Prostate gland (tissue), 2 donors: ENCODE results near the gene PHC2. TPM values are rescaled to one million over a fixed set of nuclear protein-coding genes. Genes with fewer than 3 reads are reported as not detected.

ENCODE experiments used
- DNase-seq: peaks from one replicate; pipeline ENCODE4 v3.0.0-alpha.2; 2019; ENCODE audit warnings: low spot score
- H3K27ac ChIP-seq, 2 donors: fragments of 200-600 bp; sonication (generic); 2 replicates each; pipeline ENCODE4 v1.5.1; 2017 to 2019
- H3K27me3 ChIP-seq: fragments of 200-600 bp; sonication (generic); replicated peaks from 2 replicates; pipeline ENCODE4 v1.5.1; 2019; ENCODE audit not compliant: insufficient read depth
- H3K36me3 ChIP-seq, 2 donors: fragments of 200-600 bp; sonication (generic); 1 replicate in 1 of 2; 2 replicates in 1 of 2; pipeline versions ENCODE4 v1.5.1 to v1.8.1; 2017 to 2019
- H3K4me1 ChIP-seq: fragments of 200-600 bp; sonication (generic); replicated peaks from 2 replicates; pipeline ENCODE4 v1.5.1; 2019
- H3K4me3 ChIP-seq, 2 donors: fragments of 200-600 bp; sonication (generic); 2 replicates each; pipeline ENCODE4 v1.5.1; 2017 to 2019
- H3K9me3 ChIP-seq: fragments of 200-600 bp; sonication (generic); 2 replicates; pipeline ENCODE4 v1.5.1; 2017
- POLR2A ChIP-seq: fragments of 450-650 bp; IDR thresholded peaks from one replicate; pipeline ENCODE4 v1.6.1; 2016; ENCODE audit warnings: antibody characterized with exemption, mild to moderate bottlenecking
- POLR2AphosphoS5 ChIP-seq: sonication (generic); formaldehyde crosslinking; IDR thresholded peaks from one replicate; pipeline ENCODE4 v1.6.1; 2017; ENCODE audit warnings: antibody characterized with exemption
- WGBS: methylation state at CpG from one replicate; pipeline ENCODE4 v1.1.5; 2018; 5-methylcytosine and 5-hydroxymethylcytosine counted together
- intact Hi-C: fragments of 100-400 bp; cut with DNase I; formaldehyde crosslinking; loops from one replicate; pipeline ENCODE4 v1.14.2; 2022
- total RNA-seq, 2 donors: library from RNA; depleted of rRNA; stranded (reverse); fragments of >200 nt; gene quantifications; one replicate each; pipeline ENCODE4 v1.1.0, GENCODE V29; 2016
- TF ChIP-seq, protein P1 (sequence below), 4 experiments: fragments of 200-600 bp in 2 of 4; fragments of 450-650 bp in 2 of 4; sonication (generic) in 2 of 4; IDR thresholded peaks; 1 replicate in 3 of 4; 2 replicates in 1 of 4; pipeline ENCODE4 v1.5.1; 2016 to 2019; ENCODE audit warnings: antibody characterized with exemption in 4 of 4, mild to moderate bottlenecking in 2 of 4, moderate library complexity in 2 of 4

The PHC2 gene
- total RNA-seq, 2 donors from 2014 or later: 75.0 to 131 TPM

GRCh38 chr1:33426916-33427315, 4.0 kb downstream of the PHC2 start:
- H3K36me3 ChIP-seq: no peaks in the 10 kb centered on the region
- TF ChIP-seq POLR2AphosphoS5 (no peak), POLR2A (no peak)
- TF ChIP-seq, protein P1, sequence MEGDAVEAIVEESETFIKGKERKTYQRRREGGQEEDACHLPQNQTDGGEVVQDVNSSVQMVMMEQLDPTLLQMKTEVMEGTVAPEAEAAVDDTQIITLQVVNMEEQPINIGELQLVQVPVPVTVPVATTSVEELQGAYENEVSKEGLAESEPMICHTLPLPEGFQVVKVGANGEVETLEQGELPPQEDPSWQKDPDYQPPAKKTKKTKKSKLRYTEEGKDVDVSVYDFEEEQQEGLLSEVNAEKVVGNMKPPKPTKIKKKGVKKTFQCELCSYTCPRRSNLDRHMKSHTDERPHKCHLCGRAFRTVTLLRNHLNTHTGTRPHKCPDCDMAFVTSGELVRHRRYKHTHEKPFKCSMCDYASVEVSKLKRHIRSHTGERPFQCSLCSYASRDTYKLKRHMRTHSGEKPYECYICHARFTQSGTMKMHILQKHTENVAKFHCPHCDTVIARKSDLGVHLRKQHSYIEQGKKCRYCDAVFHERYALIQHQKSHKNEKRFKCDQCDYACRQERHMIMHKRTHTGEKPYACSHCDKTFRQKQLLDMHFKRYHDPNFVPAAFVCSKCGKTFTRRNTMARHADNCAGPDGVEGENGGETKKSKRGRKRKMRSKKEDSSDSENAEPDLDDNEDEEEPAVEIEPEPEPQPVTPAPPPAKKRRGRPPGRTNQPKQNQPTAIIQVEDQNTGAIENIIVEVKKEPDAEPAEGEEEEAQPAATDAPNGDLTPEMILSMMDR (IDR thresholded peaks at IDR 0.05): no peak
- no peaks in the 10 kb centered on the region for H3K9me3 ChIP-seq
- 52% methylated on average over 3 of the region's 3 CpGs for WGBS
- no peak for DNase-seq
- no peak overlapping the region for H3K4me3 ChIP-seq
- H3K4me1 ChIP-seq: peaks cover 8% of the 10 kb centered on the region
- intact Hi-C loops: no loop called here
- H3K27ac ChIP-seq: no peak overlapping the region
- H3K27me3 ChIP-seq: no peaks in the 10 kb centered on the region

DNA sequence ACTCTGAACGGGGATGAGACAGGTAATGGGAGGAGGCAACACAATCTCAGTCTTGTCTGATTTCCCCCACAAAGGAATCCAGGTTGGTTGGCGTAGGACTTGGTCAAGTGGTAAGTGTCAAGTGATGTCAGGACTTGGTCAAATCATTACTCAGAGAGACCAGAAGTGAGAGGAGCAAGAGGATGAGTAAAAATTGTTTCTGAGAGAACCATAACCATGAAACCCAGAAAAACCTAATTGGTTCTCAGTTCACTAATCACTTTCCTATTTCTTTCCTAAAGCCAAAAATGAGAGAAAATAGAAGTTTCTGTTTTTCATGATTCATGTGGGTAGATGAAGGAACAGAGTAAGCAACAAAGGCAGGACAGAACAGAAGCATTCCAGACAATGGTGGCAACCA, 5.0 kb downstream of the PHC2 start:
- Histone ChIP-seq H3K4me3 (no peak overlapping the region), H3K4me1 (peaks cover 8% of the 10 kb centered on the region), H3K27ac (no peak overlapping the region), H3K9me3 (no peaks in the 10 kb centered on the region), H3K36me3 (no peaks in the 10 kb centered on the region), H3K27me3 (no peaks in the 10 kb centered on the region)
- TF ChIP-seq POLR2AphosphoS5 (no peak), POLR2A (no peak)
- TF ChIP-seq, protein P1 (IDR thresholded peaks at IDR 0.05): no peak
- DNase-seq: no peak
- WGBS: 89% methylated on average over 2 of the region's 2 CpGs
- intact Hi-C loops: no loop called here

DNA sequence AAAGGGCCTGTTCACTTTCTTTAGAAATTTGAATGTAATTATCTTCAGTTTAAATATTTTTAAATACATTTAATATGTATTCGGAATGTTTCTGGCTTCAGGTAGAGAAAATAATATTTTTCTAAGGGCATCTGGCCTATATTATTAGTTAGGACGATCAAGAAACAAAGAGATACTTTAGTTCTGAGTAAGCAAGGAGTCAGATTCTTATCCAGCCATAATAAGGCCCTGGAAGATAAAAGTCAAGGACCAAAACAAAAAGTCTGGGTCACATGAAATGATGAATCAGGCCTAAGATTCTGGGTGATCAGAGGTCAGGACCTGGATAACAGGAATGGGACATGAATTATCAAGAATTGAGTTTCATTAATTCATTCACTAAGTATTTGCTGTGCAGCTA, 6.3 kb downstream of the PHC2 start:
- Histone ChIP-seq H3K27ac (peak overlapping the region in 1 of 2 donors; percentile 4), H3K4me3 (no peak overlapping the region), H3K27me3 (no peaks in the 10 kb centered on the region), H3K36me3 (no peaks in the 10 kb centered on the region), H3K4me1 (peaks cover 8% of the 10 kb centered on the region), H3K9me3 (no peaks in the 10 kb centered on the region)
- no peak for TF ChIP-seq POLR2A
- TF ChIP-seq, protein P1 (IDR thresholded peaks at IDR 0.05): no peak
- no peak for TF ChIP-seq POLR2AphosphoS5
- WGBS: 29% methylated on average over 2 of the region's 2 CpGs
- intact Hi-C loops: no loop called here
- no peak for DNase-seq

GRCh38 chr1:33424205-33424604, 6.7 kb downstream of the PHC2 start:
- no peak for TF ChIP-seq POLR2A
- peak; percentile 51 for TF ChIP-seq POLR2AphosphoS5
- 27% methylated on average over 4 of the region's 4 CpGs for WGBS
- DNase-seq: no peak
- no peaks in the 10 kb centered on the region for H3K36me3 ChIP-seq
- H3K27me3 ChIP-seq: no peaks in the 10 kb centered on the region
- H3K4me3 ChIP-seq: no peak overlapping the region
- peak overlapping the region in 1 of 2 donors; percentile 4 for H3K27ac ChIP-seq
- H3K9me3 ChIP-seq: no peaks in the 10 kb centered on the region
- H3K4me1 ChIP-seq: peaks cover 8% of the 10 kb centered on the region
- intact Hi-C loops: no loop called here

DNA sequence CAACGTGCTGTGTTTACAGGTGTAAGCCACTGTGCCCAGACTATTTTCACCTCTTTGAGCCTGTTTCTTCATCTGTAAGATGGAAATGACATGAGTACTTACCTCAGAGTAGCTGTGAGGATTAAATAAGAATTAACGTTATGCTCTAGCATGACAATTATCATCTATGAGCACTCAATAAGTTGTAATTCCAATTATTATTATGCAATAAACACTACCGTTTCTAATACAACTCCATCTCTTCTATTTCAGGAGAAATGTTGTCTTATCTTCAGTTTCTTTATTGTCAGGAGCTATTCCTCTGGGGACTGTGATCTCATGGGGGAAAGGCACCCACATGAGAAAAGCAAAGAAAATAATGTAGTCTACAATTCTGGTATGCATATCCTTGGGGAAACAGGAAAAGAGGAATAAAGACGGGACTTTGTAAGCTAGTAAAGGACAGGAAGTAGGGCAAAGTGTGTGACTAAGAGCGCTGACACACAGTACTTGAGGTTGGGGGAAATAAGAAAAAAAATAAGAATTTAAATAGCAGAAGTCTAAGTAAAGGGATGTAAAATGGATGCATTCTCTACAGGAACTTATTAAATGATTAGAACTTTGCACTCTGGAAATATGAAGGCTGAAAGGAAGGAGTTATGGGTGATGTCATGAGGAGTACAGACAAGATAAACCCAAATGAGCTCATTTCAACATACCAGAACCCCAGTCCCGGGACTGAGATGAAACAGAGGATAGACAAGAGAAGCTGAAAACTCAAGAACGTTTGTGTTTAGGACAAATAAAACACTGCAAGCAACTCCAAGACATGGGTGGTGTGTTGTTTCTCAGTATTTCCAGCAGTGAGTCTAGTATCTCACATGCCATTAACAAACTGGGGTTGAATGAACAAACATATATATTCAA, 9.8 kb downstream of the PHC2 start:
- no peak for DNase-seq
- H3K27me3 ChIP-seq: no peaks in the 10 kb centered on the region
- H3K4me3 ChIP-seq: no peak overlapping the region
- intact Hi-C loops: no loop called here
- 66% methylated on average over 7 of the region's 7 CpGs for WGBS
- H3K27ac ChIP-seq: peak overlapping the region in 1 of 2 donors; percentile 49
- H3K36me3 ChIP-seq: no peaks in the 10 kb centered on the region
- peaks cover 8% of the 10 kb centered on the region for H3K4me1 ChIP-seq
- TF ChIP-seq, protein P1 (IDR thresholded peaks at IDR 0.05): no peak
- TF ChIP-seq POLR2AphosphoS5 (no peak), POLR2A (no peak)
- no peaks in the 10 kb centered on the region for H3K9me3 ChIP-seq
